ENCODE data around the gene HIVEP3. TPM values are rescaled to one million over a fixed set of nuclear protein-coding genes. Genes with fewer than 3 reads are reported as not detected.

Gene HIVEP3
- total and polyA plus RNA-seq, 3 experiments from 2014 or later, result 15.1 to 24.0 (median 23.0) TPM

GRCh38 chr1:41621256-41621655 lies 297.5 kb downstream of the HIVEP3 start:
- POLR2A ChIA-PET, result no interaction called here
- Mint-ChIP-seq H3K27me3 (peaks cover 0 to 2% of the 10 kb centered on the region in 2 donors), H3K27ac (peak overlapping the region in 3 of 8 donors; percentile 3 to 72 (median 45)), H3K4me3 (no peak overlapping the region), H3K4me1 (peaks cover 33 to 38% (median 36%) of the 10 kb centered on the region in 3 donors), H3K9me3 (no peaks in the 10 kb centered on the region), H3K36me3 (peaks cover 0 to 6% (median 4%) of the 10 kb centered on the region in 3 donors)
- H3K4me1 ChIP-seq (ENCODE audit: insufficient read depth, low read length), result peaks cover 11% of the 10 kb centered on the region
- H3K4me3 ChIP-seq (ENCODE audit: low read length), result no peak overlapping the region
- no peaks in the 10 kb centered on the region for H3K9me3 ChIP-seq (ENCODE audit: low read length)
- no peak for DNase-seq
- CTCF ChIA-PET, result no interaction called here
- no peaks in the 10 kb centered on the region for H3K27me3 ChIP-seq (ENCODE audit: insufficient read depth, low read length, poor library complexity, severe bottlenecking)
- H3K27ac ChIP-seq (ENCODE audit: low read depth, low read length), result no peak overlapping the region
- H3K36me3 ChIP-seq (ENCODE audit: insufficient read depth, low read length), result no peaks in the 10 kb centered on the region

DNA sequence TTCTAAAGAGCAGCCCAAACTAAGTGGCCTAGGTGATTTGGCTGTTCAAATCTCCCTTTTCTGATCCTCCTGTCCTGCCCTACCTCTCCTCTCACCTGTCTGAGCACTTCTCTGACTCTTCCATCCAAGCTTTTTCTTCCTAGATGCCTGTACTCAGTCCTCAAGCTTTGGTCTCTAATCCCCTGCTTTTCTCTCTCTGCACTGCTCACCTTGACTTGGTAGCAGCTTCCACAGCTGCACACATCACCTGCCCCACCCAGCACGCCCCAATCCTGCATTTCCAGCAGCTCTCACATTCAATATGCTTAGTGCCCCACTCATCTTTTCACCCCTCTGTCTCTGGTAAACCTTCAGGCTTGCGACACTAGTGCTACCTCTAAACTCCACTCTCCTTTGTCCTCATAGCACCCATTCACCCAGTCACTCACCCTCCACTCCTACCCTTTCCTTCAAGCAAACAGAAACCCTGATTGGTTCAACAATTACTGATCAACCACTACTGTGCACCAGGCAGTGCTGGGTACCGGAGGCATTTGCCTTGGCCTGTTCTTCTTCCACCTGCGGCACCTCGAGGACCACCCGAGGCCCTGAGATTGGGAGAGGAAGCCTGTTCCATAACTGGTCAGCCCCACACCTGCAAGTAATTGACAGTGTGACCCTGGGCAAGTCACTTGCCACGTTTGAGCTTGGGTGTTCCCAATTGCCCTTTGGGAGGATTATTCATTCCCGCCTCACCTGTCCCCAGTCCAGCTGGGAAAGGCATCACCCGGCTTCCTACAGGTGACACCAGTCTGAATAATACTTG lies 298.2 kb downstream of the HIVEP3 start:
- H3K9me3 Mint-ChIP-seq, result no peaks in the 10 kb centered on the region
- DNase-seq, result no peak
- peak overlapping the region in 5 of 8 donors; percentile 2 to 39 (median 27) for H3K27ac Mint-ChIP-seq
- ChIA-PET CTCF (no interaction called here), POLR2A (no interaction called here)
- no peak overlapping the region for H3K27ac ChIP-seq (ENCODE audit: low read depth, low read length)
- no peaks in the 10 kb centered on the region for H3K9me3 ChIP-seq (ENCODE audit: low read length)
- H3K36me3 Mint-ChIP-seq, result peaks cover 0 to 4% (median 1%) of the 10 kb centered on the region in 3 donors
- H3K4me3 Mint-ChIP-seq, result no peak overlapping the region
- peaks cover 36 to 38% (median 37%) of the 10 kb centered on the region in 3 donors for H3K4me1 Mint-ChIP-seq
- H3K4me1 ChIP-seq (ENCODE audit: insufficient read depth, low read length), result peaks cover 11% of the 10 kb centered on the region
- H3K27me3 Mint-ChIP-seq, result peaks cover 0 to 2% of the 10 kb centered on the region in 2 donors
- H3K27me3 ChIP-seq (ENCODE audit: insufficient read depth, low read length, poor library complexity, severe bottlenecking), result no peaks in the 10 kb centered on the region
- no peak overlapping the region for H3K4me3 ChIP-seq (ENCODE audit: low read length)
- no peaks in the 10 kb centered on the region for H3K36me3 ChIP-seq (ENCODE audit: insufficient read depth, low read length)

GRCh38 chr1:41619511-41620364 lies 299.0 kb downstream of the HIVEP3 start:
- H3K36me3 ChIP-seq (ENCODE audit: insufficient read depth, low read length), result no peaks in the 10 kb centered on the region
- peaks cover 0 to 4% (median 1%) of the 10 kb centered on the region in 3 donors for H3K36me3 Mint-ChIP-seq
- H3K4me3 ChIP-seq (ENCODE audit: low read length), result no peak overlapping the region
- H3K27ac ChIP-seq (ENCODE audit: low read depth, low read length), result no peak overlapping the region
- peaks cover 37 to 41% (median 39%) of the 10 kb centered on the region in 3 donors for H3K4me1 Mint-ChIP-seq
- H3K4me3 Mint-ChIP-seq, result no peak overlapping the region
- H3K27me3 ChIP-seq (ENCODE audit: insufficient read depth, low read length, poor library complexity, severe bottlenecking), result no peaks in the 10 kb centered on the region
- H3K27me3 Mint-ChIP-seq, result peaks cover 0 to 2% of the 10 kb centered on the region in 2 donors
- peak overlapping the region in 2 of 8 donors; percentile 7 to 39 for H3K27ac Mint-ChIP-seq
- DNase-seq, result no peak
- H3K4me1 ChIP-seq (ENCODE audit: insufficient read depth, low read length), result peaks cover 11% of the 10 kb centered on the region
- no peaks in the 10 kb centered on the region for H3K9me3 Mint-ChIP-seq
- POLR2A ChIA-PET, result no interaction called here
- no peaks in the 10 kb centered on the region for H3K9me3 ChIP-seq (ENCODE audit: low read length)
- CTCF ChIA-PET, result no interaction called here

GRCh38 chr1:41618871-41619270 lies 299.9 kb downstream of the HIVEP3 start:
- H3K27ac Mint-ChIP-seq, result no peak overlapping the region
- peaks cover 0 to 4% (median 1%) of the 10 kb centered on the region in 3 donors for H3K36me3 Mint-ChIP-seq
- H3K36me3 ChIP-seq (ENCODE audit: insufficient read depth, low read length), result no peaks in the 10 kb centered on the region
- H3K4me1 Mint-ChIP-seq, result peaks cover 30 to 33% (median 30%) of the 10 kb centered on the region in 3 donors
- CTCF ChIA-PET, result no interaction called here
- no peak overlapping the region for H3K4me3 ChIP-seq (ENCODE audit: low read length)
- H3K4me3 Mint-ChIP-seq, result no peak overlapping the region
- no peaks in the 10 kb centered on the region for H3K9me3 Mint-ChIP-seq
- H3K27me3 Mint-ChIP-seq, result peaks cover 0 to 2% of the 10 kb centered on the region in 2 donors
- POLR2A ChIA-PET, result interaction anchor here (0.5 kb wide), 1 partner anchor 978 kb away, joined by 4 read pairs; no protein-coding TSS in a partner anchor
- H3K27ac ChIP-seq (ENCODE audit: low read depth, low read length), result no peak overlapping the region
- peaks cover 11% of the 10 kb centered on the region for H3K4me1 ChIP-seq (ENCODE audit: insufficient read depth, low read length)
- H3K27me3 ChIP-seq (ENCODE audit: insufficient read depth, low read length, poor library complexity, severe bottlenecking), result no peaks in the 10 kb centered on the region
- no peak for DNase-seq
- H3K9me3 ChIP-seq (ENCODE audit: low read length), result no peaks in the 10 kb centered on the region

DNA sequence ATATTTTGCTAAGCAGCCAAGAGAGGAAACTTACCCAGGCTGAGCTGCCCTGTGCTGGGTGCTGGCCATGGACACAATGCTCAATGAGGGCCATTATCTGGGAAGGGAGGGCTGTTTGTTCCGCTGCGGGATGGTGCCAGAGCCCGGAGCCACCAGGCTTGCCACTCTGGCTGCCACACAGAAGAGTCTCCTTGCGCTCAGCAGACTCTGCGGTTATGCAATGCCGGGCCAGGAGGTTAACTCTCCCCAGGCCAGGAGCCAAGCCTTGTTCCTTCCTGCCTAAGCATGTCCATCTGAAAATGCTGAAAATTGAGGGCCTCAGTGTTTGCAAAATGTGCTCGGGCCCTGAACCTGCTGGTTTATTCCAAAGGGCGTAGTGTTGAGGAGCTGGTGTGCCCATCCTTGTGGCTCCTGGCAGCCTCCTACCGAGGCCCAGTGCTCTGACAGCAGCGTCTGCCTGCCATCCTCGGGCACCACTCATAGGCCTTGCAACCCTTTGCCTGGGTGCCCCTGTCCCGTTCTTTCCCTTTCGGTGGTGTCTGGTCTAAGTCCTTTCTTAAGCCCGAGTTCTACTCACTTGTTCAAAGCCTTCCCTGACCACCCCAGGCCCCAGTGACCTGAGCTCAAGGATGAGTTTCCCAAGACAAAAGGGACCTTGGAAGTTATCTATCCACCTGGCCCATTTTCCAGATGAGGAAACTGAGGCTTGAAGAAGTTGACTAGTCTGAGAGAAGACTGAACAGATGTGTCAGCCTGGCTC lies 300.5 kb downstream of the HIVEP3 start:
- peaks cover 24 to 27% (median 24%) of the 10 kb centered on the region in 3 donors for H3K4me1 Mint-ChIP-seq
- Histone ChIP-seq H3K27ac (ENCODE audit: low read depth, low read length) (no peak overlapping the region), H3K4me3 (ENCODE audit: low read length) (no peak overlapping the region), H3K9me3 (ENCODE audit: low read length) (no peaks in the 10 kb centered on the region), H3K27me3 (ENCODE audit: insufficient read depth, low read length, poor library complexity, severe bottlenecking) (no peaks in the 10 kb centered on the region), H3K4me1 (ENCODE audit: insufficient read depth, low read length) (peaks cover 6% of the 10 kb centered on the region), H3K36me3 (ENCODE audit: insufficient read depth, low read length) (no peaks in the 10 kb centered on the region)
- DNase-seq, result no peak
- CTCF ChIA-PET, result no interaction called here
- H3K36me3 Mint-ChIP-seq, result peaks cover 0 to 4% (median 1%) of the 10 kb centered on the region in 3 donors
- POLR2A ChIA-PET, result interaction anchor here (0.5 kb wide), 1 partner anchor 978 kb away, joined by 4 read pairs; no protein-coding TSS in a partner anchor
- H3K27me3 Mint-ChIP-seq, result peaks cover 0 to 2% of the 10 kb centered on the region in 2 donors
- no peak overlapping the region for H3K4me3 Mint-ChIP-seq
- no peak overlapping the region for H3K27ac Mint-ChIP-seq
- no peaks in the 10 kb centered on the region for H3K9me3 Mint-ChIP-seq

GRCh38 chr1:41617336-41617735 lies 301.4 kb downstream of the HIVEP3 start:
- DNase-seq, result no peak
- ChIA-PET CTCF (no interaction called here), POLR2A (no interaction called here)
- peaks cover 0 to 4% (median 1%) of the 10 kb centered on the region in 3 donors for H3K36me3 Mint-ChIP-seq
- no peaks in the 10 kb centered on the region for H3K9me3 Mint-ChIP-seq
- peaks cover 15 to 18% (median 16%) of the 10 kb centered on the region in 3 donors for H3K4me1 Mint-ChIP-seq
- peak overlapping the region in 1 of 8 donors; percentile 34 for H3K27ac Mint-ChIP-seq
- Histone ChIP-seq H3K36me3 (ENCODE audit: insufficient read depth, low read length) (no peaks in the 10 kb centered on the region), H3K4me3 (ENCODE audit: low read length) (no peak overlapping the region), H3K27me3 (ENCODE audit: insufficient read depth, low read length, poor library complexity, severe bottlenecking) (no peaks in the 10 kb centered on the region), H3K9me3 (ENCODE audit: low read length) (no peaks in the 10 kb centered on the region), H3K27ac (ENCODE audit: low read depth, low read length) (no peak overlapping the region), H3K4me1 (ENCODE audit: insufficient read depth, low read length) (no peaks in the 10 kb centered on the region)
- H3K4me3 Mint-ChIP-seq, result no peak overlapping the region
- peaks cover 0 to 2% of the 10 kb centered on the region in 2 donors for H3K27me3 Mint-ChIP-seq

DNA sequence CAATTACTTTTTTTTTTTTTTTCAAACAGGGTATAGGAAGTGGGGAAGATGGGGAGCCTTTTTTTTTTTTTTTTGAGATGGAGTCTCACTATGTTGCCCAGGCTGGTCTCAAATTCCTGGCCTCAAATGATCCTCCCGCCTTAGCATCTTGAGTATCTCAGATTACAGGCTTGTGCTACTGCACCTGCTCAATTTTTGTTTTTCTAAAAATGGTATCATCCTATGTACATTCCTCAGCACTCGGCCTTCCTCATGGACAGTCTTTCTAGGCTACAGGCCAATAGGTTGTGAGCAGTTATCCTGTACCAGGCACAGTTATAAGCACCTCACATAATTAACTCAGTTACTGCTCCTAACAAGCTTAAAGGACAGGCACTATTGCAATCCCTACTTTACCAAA lies 302.2 kb downstream of the HIVEP3 start:
- Histone ChIP-seq H3K4me3 (ENCODE audit: low read length) (no peak overlapping the region), H3K27ac (ENCODE audit: low read depth, low read length) (no peak overlapping the region), H3K27me3 (ENCODE audit: insufficient read depth, low read length, poor library complexity, severe bottlenecking) (no peaks in the 10 kb centered on the region), H3K4me1 (ENCODE audit: insufficient read depth, low read length) (no peaks in the 10 kb centered on the region), H3K36me3 (ENCODE audit: insufficient read depth, low read length) (no peaks in the 10 kb centered on the region), H3K9me3 (ENCODE audit: low read length) (no peaks in the 10 kb centered on the region)
- H3K27ac Mint-ChIP-seq, result peak overlapping the region in 1 of 8 donors; percentile 17
- peaks cover 8 to 13% (median 10%) of the 10 kb centered on the region in 3 donors for H3K4me1 Mint-ChIP-seq
- no peak for DNase-seq
- no peak overlapping the region for H3K4me3 Mint-ChIP-seq
- CTCF ChIA-PET, result no interaction called here
- H3K27me3 Mint-ChIP-seq, result no peaks in the 10 kb centered on the region
- POLR2A ChIA-PET, result no interaction called here
- no peaks in the 10 kb centered on the region for H3K9me3 Mint-ChIP-seq
- H3K36me3 Mint-ChIP-seq, result peaks cover 0 to 4% (median 1%) of the 10 kb centered on the region in 3 donors
